Activated CD8-positive, alpha-beta T cell treated with anti-CD3 and anti-CD28 coated beads for 36 hours (primary cell): Measurements from ENCODE around the gene KCTD15. TPM values are rescaled to one million over a fixed set of nuclear protein-coding genes. Genes with fewer than 3 reads are reported as not detected.

ENCODE experiments used
- ATAC-seq: fragments of 200-7000 bp; cut with Tn5 transposase; one replicate; pipeline ENCODE4 v1.10.0; 2021; ENCODE audit warnings: mild to moderate bottlenecking, moderate library complexity
- CTCF ChIA-PET: fragments of 350-600 bp; sonication (Branson Sonifier 250); formaldehyde crosslinking; loops from one replicate; lab custom pipeline; 2021; ENCODE audit warnings: antibody characterized with exemption; lab: Charles Lee
- POLR2A ChIA-PET: fragments of 350-600 bp; sonication (Branson Sonifier 250); formaldehyde crosslinking; loops from one replicate; lab custom pipeline; 2021; ENCODE audit warnings: antibody characterized with exemption; lab: Charles Lee
- DNase-seq: peaks from one replicate; pipeline ENCODE4 v3.0.0-alpha.2; 2020
- H3K27ac Mint-ChIP-seq: one replicate; pipeline ENCODE4 v1.8.0; 2021; ENCODE audit warnings: mild to moderate bottlenecking, mixed read lengths
- H3K27me3 Mint-ChIP-seq: one replicate; pipeline ENCODE4 v1.8.0; 2021; ENCODE audit warnings: mixed read lengths
- H3K36me3 Mint-ChIP-seq: one replicate; pipeline ENCODE4 v1.8.0; 2021; ENCODE audit warnings: low read depth, mixed read lengths
- H3K4me1 Mint-ChIP-seq: one replicate; pipeline ENCODE4 v1.8.0; 2021; ENCODE audit warnings: low read depth, mixed read lengths
- H3K4me3 Mint-ChIP-seq: one replicate; pipeline ENCODE4 v1.8.0; 2021; ENCODE audit warnings: mild to moderate bottlenecking, moderate library complexity, mixed read lengths
- H3K9me3 Mint-ChIP-seq: one replicate; pipeline ENCODE4 v1.8.0; 2021; ENCODE audit warnings: mixed read lengths
- CTCF ChIP-seq: fragments of 200-600 bp; IDR thresholded peaks from one replicate; pipeline ENCODE4 v1.8.0; 2022; ENCODE audit warnings: antibody characterized with exemption, mild to moderate bottlenecking
- intact Hi-C: fragments of 100-400 bp; cut with micrococcal nuclease; formaldehyde crosslinking; loops from one replicate; pipeline ENCODE4 v1.10.0; 2022
- total RNA-seq, 2 experiments: library from RNA; stranded (reverse); gene quantifications; one replicate each; pipeline ENCODE4 v1.2.3, GENCODE V29; 2021

Gene KCTD15
- total RNA-seq, 2 experiments from 2014 or later, result 8.3 to 8.8 TPM

GRCh38 chr19:33758541-33759013, 38.1 kb upstream of the KCTD15 start:
- POLR2A ChIA-PET, result interaction anchor here (0.6 kb wide), 1 partner anchor 22 kb away, joined by 3 read pairs; no protein-coding TSS in a partner anchor
- Mint-ChIP-seq H3K9me3 (no peaks in the 10 kb centered on the region), H3K4me3 (no peak overlapping the region), H3K36me3 (no peaks in the 10 kb centered on the region), H3K27ac (no peak overlapping the region), H3K27me3 (no peaks in the 10 kb centered on the region), H3K4me1 (no peaks in the 10 kb centered on the region)
- ATAC-seq (no peak), DNase-seq (no peak)
- CTCF ChIA-PET, result interaction anchor here (1.6 to 2.4 kb wide), 2 partner anchors 11 to 19 kb away, joined by 5 to 6 read pairs; no protein-coding TSS in a partner anchor
- intact Hi-C loops, result no loop called here
- no peak for TF ChIP-seq CTCF

- no peaks in the 10 kb centered on the region for H3K36me3 Mint-ChIP-seq
- ATAC-seq (no peak), DNase-seq (no peak)
- intact Hi-C loops, result no loop called here
- no peak for TF ChIP-seq CTCF
- no peaks in the 10 kb centered on the region for H3K9me3 Mint-ChIP-seq
- ChIA-PET POLR2A (no interaction called here), CTCF (interaction anchor here (1.6 to 2.4 kb wide), 2 partner anchors 10 to 18 kb away, joined by 5 to 6 read pairs; no protein-coding TSS in a partner anchor)
- H3K27ac Mint-ChIP-seq, result no peak overlapping the region
- no peak overlapping the region for H3K4me3 Mint-ChIP-seq
- H3K4me1 Mint-ChIP-seq, result no peaks in the 10 kb centered on the region
- no peaks in the 10 kb centered on the region for H3K27me3 Mint-ChIP-seq
These were observed 37.3 kb upstream of the KCTD15 start for GRCh38 chr19:33759356-33759755.

GRCh38 chr19:33763633-33764371, 32.9 kb upstream of the KCTD15 start:
- intact Hi-C loops, result no loop called here
- ATAC-seq, result no peak
- ChIA-PET POLR2A (no interaction called here), CTCF (interaction anchor here (1.0 to 1.1 kb wide), 2 partner anchors 14 to 278 kb away, joined by 3 read pairs; no protein-coding TSS in a partner anchor)
- TF ChIP-seq CTCF, result no peak
- no peaks in the 10 kb centered on the region for H3K36me3 Mint-ChIP-seq
- H3K27me3 Mint-ChIP-seq, result peaks cover 1% of the 10 kb centered on the region
- no peak for DNase-seq
- no peak overlapping the region for H3K27ac Mint-ChIP-seq
- H3K4me1 Mint-ChIP-seq, result no peaks in the 10 kb centered on the region
- H3K9me3 Mint-ChIP-seq, result no peaks in the 10 kb centered on the region
- no peak overlapping the region for H3K4me3 Mint-ChIP-seq

- intact Hi-C loops, result loop anchor here (5.0 kb wide), 1 partner anchor 349 kb away; no protein-coding TSS in a partner anchor
- ATAC-seq (no peak), DNase-seq (no peak)
- no peak overlapping the region for H3K27ac Mint-ChIP-seq
- peaks cover 4% of the 10 kb centered on the region for H3K27me3 Mint-ChIP-seq
- H3K4me1 Mint-ChIP-seq, result no peaks in the 10 kb centered on the region
- no peaks in the 10 kb centered on the region for H3K9me3 Mint-ChIP-seq
- TF ChIP-seq CTCF, result no peak
- CTCF ChIA-PET, result interaction anchor here (1.1 to 3.7 kb wide), 2 partner anchors 11 to 351 kb away, joined by 4 to 24 read pairs; no protein-coding TSS in a partner anchor
- POLR2A ChIA-PET, result no interaction called here
- H3K36me3 Mint-ChIP-seq, result no peaks in the 10 kb centered on the region
- no peak overlapping the region for H3K4me3 Mint-ChIP-seq
These were observed 30.0 kb upstream of the KCTD15 start for GRCh38 chr19:33766623-33767022.
